AG04450 (cell line): ENCODE data around the gene CRTC3. TPM values are rescaled to one million over a fixed set of nuclear protein-coding genes. Genes with fewer than 3 reads are reported as not detected.

Source experiments
- CTCF ChIA-PET: fragments of 300-600, 350-600 bp; formaldehyde crosslinking; extraction: SDS; loops from one replicate; lab custom pipeline; 2022; ENCODE audit warnings: antibody characterized with exemption, inconsistent platforms; lab: Charles Lee
- POLR2A ChIA-PET: fragments of 350-600 bp; formaldehyde crosslinking; extraction: SDS; loops from one replicate; lab custom pipeline; 2021; ENCODE audit warnings: antibody characterized with exemption, inconsistent platforms; lab: Yijun Ruan, JAX
- DNase-seq: peaks from one replicate; pipeline ENCODE4 v3.0.0-alpha.2; 2011; ENCODE audit warnings: low read depth, low spot score
- H3K27ac ChIP-seq: one replicate; pipeline ENCODE4 v1.5.1; 2012; ENCODE audit warnings: low read depth, low read length, control low read depth
- H3K27me3 ChIP-seq: one replicate; pipeline ENCODE4 v1.6.0; 2012; ENCODE audit warnings: low read length; ENCODE audit not compliant: control insufficient read depth, insufficient read depth
- H3K4me3 ChIP-seq: 2 replicates; pipeline ENCODE4 v1.5.1; 2011; ENCODE audit warnings: mild to moderate bottlenecking, low read depth, low read length, control low read depth
- H3K9me3 ChIP-seq: 2 replicates; pipeline ENCODE4 v1.5.1; 2012; ENCODE audit warnings: low read length; ENCODE audit not compliant: control insufficient read depth, insufficient read depth
- polyA plus RNA-seq: library from polyadenylated mRNA; depleted of rRNA; stranded (reverse); fragments of >200 nt; gene quantifications from 2 replicates; pipeline ENCODE4 v1.2.3, GENCODE V29; 2011
- TF ChIP-seq, protein P1 (sequence below): IDR thresholded peaks from 2 replicates; pipeline ENCODE4 v1.5.1; 2011; ENCODE audit warnings: low read depth, low read length, control low read depth, inconsistent platforms

Gene CRTC3
- polyA plus RNA-seq, 1 experiment: 23.1 TPM

DNA sequence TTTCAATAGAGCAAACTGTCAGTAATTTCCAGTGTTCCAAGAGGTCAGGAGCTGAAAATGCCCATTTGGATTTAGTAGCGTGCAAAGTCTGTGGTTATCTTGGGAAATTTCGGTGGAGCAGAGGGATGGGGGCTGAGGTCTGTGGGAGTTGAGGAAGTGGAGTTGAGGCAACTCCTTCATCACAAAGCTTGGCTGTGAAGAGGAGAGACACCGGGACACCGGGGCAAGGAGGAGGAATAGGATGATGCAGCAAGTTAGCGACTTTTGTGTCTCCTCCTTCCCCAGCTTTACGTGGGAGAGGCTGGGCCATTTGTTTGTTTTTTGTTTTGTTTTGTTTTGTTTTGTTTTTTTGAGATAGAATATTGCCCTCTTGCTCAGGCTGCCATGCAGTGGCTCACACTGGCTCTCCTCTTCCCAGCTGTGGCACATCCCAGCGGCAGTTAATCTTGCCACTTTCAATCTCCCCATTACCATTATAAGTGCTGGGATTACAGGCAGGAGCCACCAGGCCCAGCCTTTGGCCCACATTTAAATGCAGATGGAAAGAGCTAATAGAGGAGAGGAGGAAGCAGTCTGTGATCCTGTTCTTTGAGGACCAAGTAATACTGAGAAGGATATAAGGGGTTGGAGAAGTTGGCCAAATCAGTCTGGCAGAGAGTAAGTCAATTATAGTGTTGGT, 47.1 kb downstream of the CRTC3 start:
- H3K4me3 ChIP-seq: no peak overlapping the region
- CTCF ChIA-PET: interaction anchor here (0.6 to 1.0 kb wide), 2 partner anchors 95 to 126 kb away, joined by 3 read pairs; no protein-coding TSS in a partner anchor
- POLR2A ChIA-PET: no interaction called here

DNA sequence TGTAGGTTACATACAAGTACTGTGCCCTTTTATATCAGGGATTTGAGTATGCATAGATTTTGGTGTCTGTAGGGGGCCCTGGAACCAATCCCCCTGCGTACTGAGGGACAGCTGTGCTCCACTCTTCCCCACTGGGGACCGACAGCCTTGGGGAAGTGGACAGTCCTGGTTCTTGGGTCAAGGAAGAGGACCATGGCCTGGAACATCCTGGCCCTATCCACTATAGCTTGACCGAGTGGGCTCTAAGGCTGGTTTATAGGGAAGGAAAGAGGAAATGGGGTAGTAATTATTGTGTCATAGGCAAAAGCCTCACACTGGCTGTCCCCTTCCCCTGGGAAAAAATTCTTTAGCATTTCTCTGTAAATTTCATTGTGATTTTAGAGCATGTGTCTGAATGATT, 49.5 kb downstream of the CRTC3 start:
- Histone ChIP-seq H3K4me3 (no peak overlapping the region), H3K27ac (no peak overlapping the region), H3K27me3 (no peaks in the 10 kb centered on the region), H3K9me3 (no peaks in the 10 kb centered on the region)
- ChIA-PET POLR2A (no interaction called here), CTCF (interaction anchor here (0.5 kb wide), 1 partner anchor 115 kb away, joined by 3 read pairs; no protein-coding TSS in a partner anchor)
- no peak for DNase-seq
- TF ChIP-seq, protein P1, sequence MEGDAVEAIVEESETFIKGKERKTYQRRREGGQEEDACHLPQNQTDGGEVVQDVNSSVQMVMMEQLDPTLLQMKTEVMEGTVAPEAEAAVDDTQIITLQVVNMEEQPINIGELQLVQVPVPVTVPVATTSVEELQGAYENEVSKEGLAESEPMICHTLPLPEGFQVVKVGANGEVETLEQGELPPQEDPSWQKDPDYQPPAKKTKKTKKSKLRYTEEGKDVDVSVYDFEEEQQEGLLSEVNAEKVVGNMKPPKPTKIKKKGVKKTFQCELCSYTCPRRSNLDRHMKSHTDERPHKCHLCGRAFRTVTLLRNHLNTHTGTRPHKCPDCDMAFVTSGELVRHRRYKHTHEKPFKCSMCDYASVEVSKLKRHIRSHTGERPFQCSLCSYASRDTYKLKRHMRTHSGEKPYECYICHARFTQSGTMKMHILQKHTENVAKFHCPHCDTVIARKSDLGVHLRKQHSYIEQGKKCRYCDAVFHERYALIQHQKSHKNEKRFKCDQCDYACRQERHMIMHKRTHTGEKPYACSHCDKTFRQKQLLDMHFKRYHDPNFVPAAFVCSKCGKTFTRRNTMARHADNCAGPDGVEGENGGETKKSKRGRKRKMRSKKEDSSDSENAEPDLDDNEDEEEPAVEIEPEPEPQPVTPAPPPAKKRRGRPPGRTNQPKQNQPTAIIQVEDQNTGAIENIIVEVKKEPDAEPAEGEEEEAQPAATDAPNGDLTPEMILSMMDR: no peak

More for the DNA sequence above, 47.1 kb downstream of the CRTC3 start:
- TF ChIP-seq, protein P1: no peak
- no peaks in the 10 kb centered on the region for H3K27me3 ChIP-seq
- H3K27ac ChIP-seq: no peak overlapping the region
- H3K9me3 ChIP-seq: no peaks in the 10 kb centered on the region
- no peak for DNase-seq

DNA sequence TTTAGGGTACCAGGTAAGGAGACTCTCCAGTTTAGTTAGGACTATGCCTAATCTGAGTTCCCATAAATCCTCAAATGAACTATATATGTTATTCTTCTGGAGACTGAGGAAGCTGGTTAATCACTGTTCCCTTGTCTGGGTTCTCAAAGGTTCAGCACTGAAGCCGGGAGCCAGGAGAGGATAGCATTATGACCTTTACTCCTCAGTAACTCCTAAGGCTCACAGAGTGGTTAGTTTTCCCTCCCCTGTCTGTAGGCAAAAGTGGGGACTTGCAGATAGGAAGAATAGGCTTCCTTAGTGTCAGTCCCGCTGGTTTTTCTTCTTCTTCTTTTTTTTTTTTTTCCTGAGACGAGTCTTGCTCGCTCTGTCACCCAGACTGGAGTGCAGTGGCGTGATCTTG, 50.4 kb downstream of the CRTC3 start:
- no peak overlapping the region for H3K4me3 ChIP-seq
- TF ChIP-seq, protein P1: no peak
- ChIA-PET POLR2A (no interaction called here), CTCF (no interaction called here)
- no peaks in the 10 kb centered on the region for H3K27me3 ChIP-seq
- H3K9me3 ChIP-seq: no peaks in the 10 kb centered on the region
- H3K27ac ChIP-seq: no peak overlapping the region
- DNase-seq: no peak

DNA sequence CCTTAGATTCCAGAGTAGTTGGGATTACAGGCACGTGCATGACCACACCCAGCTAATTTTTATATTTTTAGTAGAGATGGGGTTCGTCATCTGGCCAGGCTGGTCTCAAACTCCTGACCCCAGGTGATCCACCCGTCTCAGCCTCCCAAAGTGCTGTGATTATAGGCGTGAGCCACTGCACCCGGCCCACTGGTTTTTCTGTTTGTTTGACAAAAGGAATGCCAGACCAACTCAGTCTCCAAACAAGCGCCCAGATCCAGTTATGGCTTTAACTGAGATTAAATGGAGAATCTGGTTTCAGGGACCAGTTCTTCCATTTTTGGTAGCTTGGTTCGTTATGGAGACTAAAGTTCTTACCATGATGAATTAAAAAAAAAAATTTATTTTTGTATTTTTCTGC, 50.8 kb downstream of the CRTC3 start:
- CTCF ChIA-PET: interaction anchor here (1.2 kb wide), 1 partner anchor 287 kb away, joined by 3 read pairs; no protein-coding TSS in a partner anchor
- POLR2A ChIA-PET: no interaction called here

DNA sequence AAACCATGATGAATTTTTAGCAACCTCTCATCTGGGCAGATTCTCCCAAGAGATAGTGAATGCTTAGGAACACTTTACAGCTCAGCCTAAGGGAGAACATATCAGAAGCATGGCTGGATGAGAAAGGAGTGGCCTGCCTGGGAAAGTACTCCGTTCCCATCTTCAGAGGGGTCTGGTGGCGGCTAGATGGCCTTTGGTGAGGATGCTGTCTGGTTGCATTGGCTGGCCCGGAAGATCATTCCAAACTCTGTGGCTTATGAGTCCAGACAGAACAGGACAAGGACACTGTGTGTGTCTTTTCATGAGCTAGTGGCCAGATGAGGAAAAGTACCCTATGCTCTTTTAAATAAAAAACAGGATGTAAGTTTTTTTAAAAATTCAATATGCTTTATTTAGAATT, 51.2 kb downstream of the CRTC3 start:
- no peak overlapping the region for H3K27ac ChIP-seq
- H3K4me3 ChIP-seq: no peak overlapping the region
- no peaks in the 10 kb centered on the region for H3K27me3 ChIP-seq
- POLR2A ChIA-PET: no interaction called here
- no peaks in the 10 kb centered on the region for H3K9me3 ChIP-seq
- DNase-seq: no peak
- TF ChIP-seq, protein P1: no peak
- CTCF ChIA-PET: interaction anchor here (1.2 kb wide), 1 partner anchor 288 kb away, joined by 3 read pairs; no protein-coding TSS in a partner anchor

More for the DNA sequence above, 50.8 kb downstream of the CRTC3 start:
- no peak for DNase-seq
- Histone ChIP-seq H3K27me3 (no peaks in the 10 kb centered on the region), H3K4me3 (no peak overlapping the region), H3K9me3 (no peaks in the 10 kb centered on the region), H3K27ac (no peak overlapping the region)
- TF ChIP-seq, protein P1: no peak
